ENCODE measurements around the gene THAP4. TPM values are rescaled to one million over a fixed set of nuclear protein-coding genes. Genes with fewer than 3 reads are reported as not detected.

THAP4 gene
- total RNA-seq, 2 experiments from 2014 or later: 35.0 to 35.5 TPM

GRCh38 chr2:241640165-241640795 is 3.3 kb upstream of the THAP4 start:
- Mint-ChIP-seq H3K27ac (no peak overlapping the region), H3K27me3 (no peaks in the 10 kb centered on the region), H3K4me3 (no peak overlapping the region), H3K4me1 (peaks cover 32% of the 10 kb centered on the region), H3K36me3 (peaks cover 21% of the 10 kb centered on the region), H3K9me3 (peaks cover 3% of the 10 kb centered on the region)
- DNase-seq (no peak), ATAC-seq (ENCODE audit: low read depth) (no peak)
- POLR2A ChIA-PET: no interaction called here

DNA sequence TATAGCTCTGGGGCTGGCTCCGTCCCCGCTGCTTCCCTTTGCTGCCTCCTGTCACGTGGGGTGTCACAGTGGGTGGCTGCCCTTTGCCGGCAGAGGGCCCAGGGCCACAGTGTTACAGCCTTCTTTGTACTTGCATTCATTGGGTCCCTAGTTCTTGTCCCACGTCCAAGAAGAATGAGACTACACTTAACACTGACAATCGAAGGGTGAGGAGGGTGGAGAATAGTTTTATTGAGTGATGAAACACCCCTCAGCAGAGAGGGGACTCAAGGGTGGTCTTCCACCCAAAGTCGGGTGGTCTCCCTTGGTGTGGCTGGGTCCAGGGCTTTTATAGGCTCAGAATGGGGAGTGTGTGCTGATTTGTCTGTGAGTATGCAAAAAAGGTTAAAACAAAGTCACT is 2.4 kb upstream of the THAP4 start:
- peaks cover 21% of the 10 kb centered on the region for H3K36me3 Mint-ChIP-seq
- ATAC-seq (ENCODE audit: low read depth): no peak
- no peak overlapping the region for H3K4me3 Mint-ChIP-seq
- no peak for DNase-seq
- no peaks in the 10 kb centered on the region for H3K27me3 Mint-ChIP-seq
- POLR2A ChIA-PET: interaction anchor here (1.6 kb wide), 1 partner anchor 49 kb away, joined by 3 read pairs; no protein-coding TSS in a partner anchor
- H3K9me3 Mint-ChIP-seq: peaks cover 3% of the 10 kb centered on the region
- H3K4me1 Mint-ChIP-seq: peaks cover 38% of the 10 kb centered on the region
- no peak overlapping the region for H3K27ac Mint-ChIP-seq

DNA sequence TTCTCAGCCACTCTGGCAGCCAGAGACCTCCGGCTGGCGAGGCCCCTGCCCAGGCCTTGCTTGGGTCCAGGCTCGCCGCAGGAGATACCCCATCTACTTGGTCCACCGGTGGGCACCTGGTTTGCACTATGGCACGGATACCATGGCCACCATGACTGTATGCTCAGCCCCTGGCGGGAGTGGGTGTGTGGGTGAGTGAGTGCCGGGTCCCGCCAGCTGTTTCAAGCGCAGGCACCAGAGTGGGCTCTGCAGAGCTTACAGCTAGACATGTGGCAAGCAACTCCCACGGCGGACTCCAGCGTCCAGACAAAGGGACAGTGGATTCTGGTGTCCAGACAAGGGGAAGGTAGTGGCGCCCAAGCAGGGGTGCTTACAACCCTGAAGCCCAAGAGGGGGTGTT is 2.0 kb upstream of the THAP4 start:
- Mint-ChIP-seq H3K4me1 (peaks cover 38% of the 10 kb centered on the region), H3K9me3 (peaks cover 3% of the 10 kb centered on the region), H3K27me3 (no peaks in the 10 kb centered on the region), H3K4me3 (peak overlapping the region; percentile 93), H3K36me3 (peaks cover 21% of the 10 kb centered on the region), H3K27ac (no peak overlapping the region)
- DNase-seq: no peak
- POLR2A ChIA-PET: interaction anchor here (1.6 to 2.1 kb wide), 3 partner anchors 21 to 49 kb away, joined by 3 to 12 read pairs (median 5); no protein-coding TSS in a partner anchor
- no peak for ATAC-seq (ENCODE audit: low read depth)

DNA sequence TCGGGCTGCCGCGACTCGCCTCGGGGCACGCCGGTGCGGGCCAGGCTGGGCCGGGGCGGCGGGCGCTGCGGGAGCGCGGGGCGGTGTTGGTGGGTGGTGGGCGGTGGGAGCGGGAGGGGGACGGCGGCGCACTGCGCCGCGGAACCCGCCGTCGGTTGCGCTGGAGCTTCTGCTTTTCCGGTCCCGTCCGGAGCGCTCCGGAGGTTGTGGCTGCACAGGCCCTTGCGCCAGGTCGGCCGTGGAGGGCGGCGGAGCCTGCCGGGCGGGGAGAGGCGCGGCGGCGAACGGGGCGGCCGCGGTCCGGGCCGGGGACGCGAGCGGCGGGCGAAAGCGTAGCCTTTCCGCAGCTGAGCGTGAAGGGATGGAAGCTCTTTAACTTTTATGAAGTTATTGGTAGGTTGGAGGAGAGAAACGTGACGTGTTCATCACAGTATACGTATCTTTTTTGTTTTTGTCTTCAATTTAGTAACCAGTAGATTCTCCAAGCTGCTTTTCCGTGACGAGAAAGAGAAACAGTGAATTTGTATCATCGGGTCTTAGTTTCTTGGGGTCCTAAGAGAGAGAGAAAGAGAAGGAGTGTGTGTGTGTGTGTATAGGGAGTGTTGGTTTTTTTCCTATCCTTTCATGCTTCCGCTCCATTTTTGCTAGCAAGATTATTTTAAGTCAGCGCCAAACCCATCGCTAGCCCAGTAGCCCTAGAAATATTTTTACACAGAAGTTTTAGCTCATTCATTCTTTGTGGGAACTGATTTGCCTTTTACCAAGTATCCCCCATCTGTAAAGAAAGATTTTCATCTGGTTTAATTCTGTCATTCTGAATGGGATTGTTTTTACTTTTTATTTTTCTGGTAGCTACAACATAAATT is 1.1 kb upstream of the THAP4 start:
- ATAC-seq (ENCODE audit: low read depth) (peak; percentile 18), DNase-seq (no peak)
- no peaks in the 10 kb centered on the region for H3K27me3 Mint-ChIP-seq
- peaks cover 21% of the 10 kb centered on the region for H3K36me3 Mint-ChIP-seq
- H3K4me3 Mint-ChIP-seq: peak overlapping the region; percentile 93
- POLR2A ChIA-PET: interaction anchor here (0.6 to 2.1 kb wide), 13 partner anchors 16 to 412 kb away, joined by 3 to 12 read pairs (median 4); partner anchors contain the start of genes D2HGDH, DTYMK and ING5
- peaks cover 3% of the 10 kb centered on the region for H3K9me3 Mint-ChIP-seq
- peaks cover 38% of the 10 kb centered on the region for H3K4me1 Mint-ChIP-seq
- H3K27ac Mint-ChIP-seq: peak overlapping the region; percentile 91

DNA sequence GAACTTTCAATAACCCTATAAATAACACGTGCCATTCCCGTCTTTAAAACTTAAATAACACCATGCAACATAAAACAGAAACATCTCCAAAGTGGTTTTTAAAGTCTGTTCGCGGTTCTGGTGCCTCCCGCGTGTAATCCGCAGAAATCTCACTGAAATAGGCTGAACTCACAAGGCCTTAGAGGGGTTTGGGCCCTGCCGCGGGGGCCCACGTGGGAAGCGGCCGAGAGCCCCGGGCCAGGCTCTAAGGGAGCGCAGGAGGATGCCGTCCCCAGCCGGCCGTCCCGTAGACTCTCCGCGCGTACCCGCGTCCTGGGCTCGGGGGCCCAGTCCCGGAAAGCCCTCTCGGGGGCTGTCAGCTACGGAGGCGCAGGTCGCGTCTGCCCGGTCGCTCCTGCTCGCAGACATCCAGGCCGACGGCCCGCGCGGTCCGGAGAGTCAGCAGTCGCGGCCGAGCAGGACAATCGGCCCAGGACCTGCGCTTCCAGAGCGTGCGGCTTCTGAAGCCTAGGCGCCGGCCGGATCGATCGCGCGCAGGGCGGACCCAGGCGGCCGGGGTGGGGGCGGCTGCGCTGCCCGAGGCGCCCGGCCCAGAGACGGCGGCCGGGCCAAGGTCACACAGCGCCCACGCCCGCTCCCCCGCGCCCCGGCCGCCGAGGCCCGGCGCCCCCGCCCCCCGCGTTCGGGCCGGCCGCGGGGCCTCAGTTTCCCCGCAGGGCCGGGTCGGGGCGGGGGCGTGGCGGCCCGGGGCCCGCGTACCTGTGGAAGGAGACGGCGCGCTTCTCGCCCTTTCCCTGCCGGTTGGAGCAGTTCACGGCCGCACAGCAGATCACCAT is 558 bp downstream of the THAP4 start:
- Mint-ChIP-seq H3K4me3 (peak overlapping the region; percentile 74), H3K36me3 (peaks cover 24% of the 10 kb centered on the region), H3K27ac (peak overlapping the region; percentile 67), H3K27me3 (no peaks in the 10 kb centered on the region), H3K4me1 (peaks cover 37% of the 10 kb centered on the region), H3K9me3 (peaks cover 3% of the 10 kb centered on the region)
- peak; percentile 49 for ATAC-seq (ENCODE audit: low read depth)
- DNase-seq: peak; percentile 71
- POLR2A ChIA-PET: interaction anchor here (0.6 to 2.1 kb wide), 7 partner anchors 14 to 232 kb away, joined by 3 to 12 read pairs (median 4); partner anchors contain the start of genes D2HGDH and DTYMK

- Mint-ChIP-seq H3K36me3 (peaks cover 24% of the 10 kb centered on the region), H3K4me3 (peak overlapping the region; percentile 74), H3K9me3 (peaks cover 3% of the 10 kb centered on the region), H3K27ac (peak overlapping the region; percentile 67), H3K27me3 (no peaks in the 10 kb centered on the region), H3K4me1 (peaks cover 34% of the 10 kb centered on the region)
- ATAC-seq (ENCODE audit: low read depth) (no peak), DNase-seq (no peak)
- POLR2A ChIA-PET: no interaction called here
Observed at GRCh38 chr2:241635756-241636155, 1.2 kb downstream of the THAP4 start.

DNA sequence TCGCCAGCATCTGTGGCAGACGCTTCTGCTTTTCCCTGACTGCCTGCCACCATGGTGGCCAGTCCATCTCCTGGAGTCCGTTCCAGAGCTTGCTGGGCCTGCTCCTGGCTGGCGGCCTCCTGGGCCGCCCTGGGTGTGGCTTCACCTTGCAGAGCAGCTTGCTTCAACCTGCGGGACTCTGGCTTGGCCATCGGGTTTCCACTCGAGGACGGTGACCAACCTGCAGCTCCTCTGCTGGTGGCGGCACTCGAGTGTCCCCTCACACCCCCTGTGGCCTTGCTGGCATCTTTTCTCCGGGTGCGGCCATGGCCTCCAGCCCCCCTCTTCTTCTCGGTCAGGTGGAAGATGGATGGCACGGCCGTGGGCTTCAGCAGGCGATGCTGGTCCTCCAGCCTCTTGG is 3.4 kb downstream of the THAP4 start:
- peaks cover 6% of the 10 kb centered on the region for H3K36me3 Mint-ChIP-seq
- POLR2A ChIA-PET: no interaction called here
- no peaks in the 10 kb centered on the region for H3K9me3 Mint-ChIP-seq
- ATAC-seq (ENCODE audit: low read depth): no peak
- H3K27ac Mint-ChIP-seq: no peak overlapping the region
- H3K4me3 Mint-ChIP-seq: no peak overlapping the region
- no peak for DNase-seq
- peaks cover 21% of the 10 kb centered on the region for H3K4me1 Mint-ChIP-seq
- no peaks in the 10 kb centered on the region for H3K27me3 Mint-ChIP-seq

GRCh38 chr2:241632478-241633325 is 4.3 kb downstream of the THAP4 start:
- no peak for DNase-seq
- POLR2A ChIA-PET: no interaction called here
- no peak for ATAC-seq (ENCODE audit: low read depth)

DNA sequence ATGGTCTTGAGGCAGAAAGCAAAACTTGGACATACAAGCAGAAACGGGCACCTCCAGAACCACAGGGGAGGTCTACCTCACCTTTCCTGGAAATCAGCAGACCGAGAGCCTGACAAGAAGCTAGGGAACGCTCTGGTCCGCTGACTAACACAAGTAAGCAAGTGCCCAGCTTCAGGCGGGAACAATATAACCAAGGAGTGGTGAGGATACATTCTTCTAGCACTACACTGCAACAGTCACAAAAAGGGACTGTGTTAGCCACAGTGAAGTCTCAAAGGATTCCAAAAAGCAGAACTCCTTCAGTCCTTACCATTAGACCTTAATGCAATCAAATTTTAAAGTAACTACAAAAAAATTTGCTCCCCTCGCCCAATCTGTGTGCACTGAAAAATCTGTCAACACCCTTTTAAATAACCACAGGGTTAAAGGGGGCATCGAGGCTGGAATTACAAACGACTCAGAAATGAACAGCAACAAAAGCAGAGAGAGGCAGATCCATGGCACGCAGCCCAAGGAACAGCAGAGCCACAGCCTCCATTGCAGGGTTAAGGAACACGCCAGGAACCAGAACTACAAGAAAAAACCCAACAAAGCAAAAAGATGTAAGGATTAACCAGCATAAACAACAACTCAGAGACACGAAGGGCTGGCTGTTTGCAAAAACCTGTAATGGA is 7.1 kb downstream of the THAP4 start:
- peaks cover 2% of the 10 kb centered on the region for H3K4me1 Mint-ChIP-seq
- POLR2A ChIA-PET: no interaction called here
- H3K36me3 Mint-ChIP-seq: peaks cover 5% of the 10 kb centered on the region
- no peak overlapping the region for H3K27ac Mint-ChIP-seq
- H3K4me3 Mint-ChIP-seq: no peak overlapping the region
- no peaks in the 10 kb centered on the region for H3K27me3 Mint-ChIP-seq
- ATAC-seq (ENCODE audit: low read depth) (no peak), DNase-seq (no peak)
- H3K9me3 Mint-ChIP-seq: no peaks in the 10 kb centered on the region

More at GRCh38 chr2:241632478-241633325, 4.3 kb downstream of the THAP4 start:
- no peak overlapping the region for H3K27ac Mint-ChIP-seq
- H3K9me3 Mint-ChIP-seq: no peaks in the 10 kb centered on the region
- H3K36me3 Mint-ChIP-seq: peaks cover 5% of the 10 kb centered on the region
- peaks cover 15% of the 10 kb centered on the region for H3K4me1 Mint-ChIP-seq
- no peak overlapping the region for H3K4me3 Mint-ChIP-seq
- no peaks in the 10 kb centered on the region for H3K27me3 Mint-ChIP-seq

DNA sequence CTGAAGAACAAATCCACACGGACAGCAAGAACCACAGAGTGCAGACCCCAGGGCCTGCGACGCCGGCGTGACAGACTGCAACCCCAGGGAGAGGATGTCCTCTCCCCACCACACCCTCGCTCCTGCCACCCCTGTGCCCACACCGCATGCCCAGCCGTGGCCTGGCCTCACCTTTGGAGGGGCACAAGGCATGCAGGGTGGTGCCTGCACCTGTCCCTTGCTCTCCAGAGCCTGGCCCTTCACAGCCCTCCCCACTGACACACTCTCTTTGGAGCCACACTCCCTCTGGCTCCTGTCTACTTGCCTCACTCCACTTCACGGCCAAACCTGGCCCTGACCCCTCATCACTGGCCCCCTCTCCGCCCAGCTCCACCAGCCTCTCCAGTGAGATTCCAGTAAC is 9.3 kb downstream of the THAP4 start:
- DNase-seq (no peak), ATAC-seq (ENCODE audit: low read depth) (no peak)
- Mint-ChIP-seq H3K36me3 (peaks cover 5% of the 10 kb centered on the region), H3K9me3 (no peaks in the 10 kb centered on the region), H3K27me3 (no peaks in the 10 kb centered on the region), H3K27ac (no peak overlapping the region), H3K4me3 (no peak overlapping the region), H3K4me1 (no peaks in the 10 kb centered on the region)
- POLR2A ChIA-PET: no interaction called here

- no peak overlapping the region for H3K4me3 Mint-ChIP-seq
- H3K9me3 Mint-ChIP-seq: no peaks in the 10 kb centered on the region
- H3K36me3 Mint-ChIP-seq: peaks cover 14% of the 10 kb centered on the region
- ATAC-seq (ENCODE audit: low read depth) (no peak), DNase-seq (no peak)
- H3K27ac Mint-ChIP-seq: no peak overlapping the region
- no peaks in the 10 kb centered on the region for H3K27me3 Mint-ChIP-seq
- H3K4me1 Mint-ChIP-seq: peaks cover 17% of the 10 kb centered on the region
- POLR2A ChIA-PET: no interaction called here
Observed at GRCh38 chr2:241620419-241620769, 16.6 kb downstream of the THAP4 start.

Measured in activated naive CD8-positive, alpha-beta T cell treated with anti-CD3 and anti-CD28 coated beads, Interleukin-2, amount 10 ng/mL, durations not matched to agents 7 days and 5 days (primary cell).